ENCODE data around the gene BMPR1A. TPM values are rescaled to one million over a fixed set of nuclear protein-coding genes. Genes with fewer than 3 reads are reported as not detected.
"Not testable (repeated sequence)": the region's sequence is repeated elsewhere in the genome, so short reads cannot be mapped to it uniquely, and the experiment has no call there.

BMPR1A gene
- total RNA-seq, 1 donor from 2014 or later, result 42.3 TPM

- no peaks in the 10 kb centered on the region for H3K9me3 ChIP-seq (ENCODE audit: control insufficient read depth in 3 of 3, low read length in 3 of 3)
- H3K9ac ChIP-seq (ENCODE audit: low read depth in 1 of 3, low read length in 3 of 3), result no peak overlapping the region
- H3K4me3 ChIP-seq (ENCODE audit: low read length in 3 of 3), result no peak overlapping the region
- H3K27me3 ChIP-seq (ENCODE audit: control insufficient read depth in 3 of 3, insufficient read depth in 3 of 3, low read length in 3 of 3), result no peaks in the 10 kb centered on the region
- peaks cover 10 to 11% (median 11%) of the 10 kb centered on the region in 3 donors for H3K4me1 ChIP-seq (ENCODE audit: control insufficient read depth in 3 of 3, insufficient read depth in 3 of 3, low read length in 3 of 3)
- no peak overlapping the region for H3K27ac ChIP-seq (ENCODE audit: low read depth, low read length)
- H3K36me3 ChIP-seq (ENCODE audit: control insufficient read depth in 3 of 3, insufficient read depth in 3 of 3, low read length in 3 of 3), result peaks cover 5 to 11% (median 6%) of the 10 kb centered on the region in 3 donors
Measured at GRCh38 chr10:86905429-86905828, 149.0 kb downstream of the BMPR1A start.

- Histone ChIP-seq H3K9me3 (ENCODE audit: control insufficient read depth in 3 of 3, low read length in 3 of 3) (no peaks in the 10 kb centered on the region), H3K36me3 (ENCODE audit: control insufficient read depth in 3 of 3, insufficient read depth in 3 of 3, low read length in 3 of 3) (peaks cover 18 to 20% (median 18%) of the 10 kb centered on the region in 3 donors), H3K4me3 (ENCODE audit: low read length in 3 of 3) (no peak overlapping the region), H3K27ac (ENCODE audit: low read depth, low read length) (no peak overlapping the region), H3K27me3 (ENCODE audit: control insufficient read depth in 3 of 3, insufficient read depth in 3 of 3, low read length in 3 of 3) (no peaks in the 10 kb centered on the region), H3K4me1 (ENCODE audit: control insufficient read depth in 3 of 3, insufficient read depth in 3 of 3, low read length in 3 of 3) (peaks cover 5 to 8% (median 5%) of the 10 kb centered on the region in 3 donors), H3K9ac (ENCODE audit: low read depth in 1 of 3, low read length in 3 of 3) (no peak overlapping the region)
Measured at GRCh38 chr10:86914734-86915133, 158.3 kb downstream of the BMPR1A start.

- H3K9me3 ChIP-seq (ENCODE audit: control insufficient read depth in 3 of 3, low read length in 3 of 3), result no peaks in the 10 kb centered on the region
- H3K27ac ChIP-seq (ENCODE audit: low read depth, low read length), result peak overlapping the region; percentile 59
- no peaks in the 10 kb centered on the region for H3K27me3 ChIP-seq (ENCODE audit: control insufficient read depth in 3 of 3, insufficient read depth in 3 of 3, low read length in 3 of 3)
- peaks cover 26 to 40% (median 40%) of the 10 kb centered on the region in 3 donors for H3K36me3 ChIP-seq (ENCODE audit: control insufficient read depth in 3 of 3, insufficient read depth in 3 of 3, low read length in 3 of 3)
- no peak overlapping the region for H3K9ac ChIP-seq (ENCODE audit: low read depth in 1 of 3, low read length in 3 of 3)
- no peak overlapping the region for H3K4me3 ChIP-seq (ENCODE audit: low read length in 3 of 3)
- peaks cover 5 to 8% (median 5%) of the 10 kb centered on the region in 3 donors for H3K4me1 ChIP-seq (ENCODE audit: control insufficient read depth in 3 of 3, insufficient read depth in 3 of 3, low read length in 3 of 3)
Measured at GRCh38 chr10:86918022-86918471, 161.6 kb downstream of the BMPR1A start.

GRCh38 chr10:86922553-86922961 lies 166.1 kb downstream of the BMPR1A start:
- Histone ChIP-seq H3K36me3 (ENCODE audit: control insufficient read depth in 3 of 3, insufficient read depth in 3 of 3, low read length in 3 of 3) (peaks cover 15 to 33% (median 31%) of the 10 kb centered on the region in 3 donors), H3K4me1 (ENCODE audit: control insufficient read depth in 3 of 3, insufficient read depth in 3 of 3, low read length in 3 of 3) (peaks cover 5 to 7% (median 5%) of the 10 kb centered on the region in 3 donors), H3K4me3 (ENCODE audit: low read length in 3 of 3) (no peak overlapping the region), H3K9me3 (ENCODE audit: control insufficient read depth in 3 of 3, low read length in 3 of 3) (no peaks in the 10 kb centered on the region), H3K27ac (ENCODE audit: low read depth, low read length) (no peak overlapping the region), H3K9ac (ENCODE audit: low read depth in 1 of 3, low read length in 3 of 3) (no peak overlapping the region), H3K27me3 (ENCODE audit: control insufficient read depth in 3 of 3, insufficient read depth in 3 of 3, low read length in 3 of 3) (no peaks in the 10 kb centered on the region)

GRCh38 chr10:86929468-86930380 lies 173.3 kb downstream of the BMPR1A start:
- H3K4me1 ChIP-seq (ENCODE audit: control insufficient read depth in 3 of 3, insufficient read depth in 3 of 3, low read length in 3 of 3), result no peaks in the 10 kb centered on the region
- no peak overlapping the region for H3K27ac ChIP-seq (ENCODE audit: low read depth, low read length)
- peaks cover 9 to 17% (median 17%) of the 10 kb centered on the region in 3 donors for H3K36me3 ChIP-seq (ENCODE audit: control insufficient read depth in 3 of 3, insufficient read depth in 3 of 3, low read length in 3 of 3)

GRCh38 chr10:86931872-86932271 lies 175.5 kb downstream of the BMPR1A start:
- H3K9ac ChIP-seq (ENCODE audit: low read depth in 1 of 3, low read length in 3 of 3), result no peak overlapping the region
- H3K4me1 ChIP-seq (ENCODE audit: control insufficient read depth in 3 of 3, insufficient read depth in 3 of 3, low read length in 3 of 3), result peaks cover 0 to 3% (median 0%) of the 10 kb centered on the region in 3 donors
- H3K36me3 ChIP-seq (ENCODE audit: control insufficient read depth in 3 of 3, insufficient read depth in 3 of 3, low read length in 3 of 3), result peaks cover 15 to 19% (median 17%) of the 10 kb centered on the region in 3 donors
- H3K9me3 ChIP-seq (ENCODE audit: control insufficient read depth in 3 of 3, low read length in 3 of 3), result no peaks in the 10 kb centered on the region
- no peak overlapping the region for H3K4me3 ChIP-seq (ENCODE audit: low read length in 3 of 3)
- no peaks in the 10 kb centered on the region for H3K27me3 ChIP-seq (ENCODE audit: control insufficient read depth in 3 of 3, insufficient read depth in 3 of 3, low read length in 3 of 3)
- H3K27ac ChIP-seq (ENCODE audit: low read depth, low read length), result no peak overlapping the region

More at GRCh38 chr10:86929468-86930380, 173.3 kb downstream of the BMPR1A start:
- Histone ChIP-seq H3K4me3 (ENCODE audit: low read length in 3 of 3) (no peak overlapping the region), H3K27me3 (ENCODE audit: control insufficient read depth in 3 of 3, insufficient read depth in 3 of 3, low read length in 3 of 3) (no peaks in the 10 kb centered on the region), H3K9ac (ENCODE audit: low read depth in 1 of 3, low read length in 3 of 3) (no peak overlapping the region), H3K9me3 (ENCODE audit: control insufficient read depth in 3 of 3, low read length in 3 of 3) (no peaks in the 10 kb centered on the region)

- Histone ChIP-seq H3K36me3 (ENCODE audit: control insufficient read depth in 3 of 3, insufficient read depth in 3 of 3, low read length in 3 of 3) (peaks cover 16 to 19% (median 17%) of the 10 kb centered on the region in 3 donors), H3K4me1 (ENCODE audit: control insufficient read depth in 3 of 3, insufficient read depth in 3 of 3, low read length in 3 of 3) (peaks cover 0 to 10% (median 0%) of the 10 kb centered on the region in 3 donors), H3K9ac (ENCODE audit: low read depth in 1 of 3, low read length in 3 of 3) (peak overlapping the region in 1 of 3 donors; percentile 12), H3K27me3 (ENCODE audit: control insufficient read depth in 3 of 3, insufficient read depth in 3 of 3, low read length in 3 of 3) (no peaks in the 10 kb centered on the region), H3K27ac (ENCODE audit: low read depth, low read length) (no peak overlapping the region), H3K9me3 (ENCODE audit: control insufficient read depth in 3 of 3, low read length in 3 of 3) (no peaks in the 10 kb centered on the region), H3K4me3 (ENCODE audit: low read length in 3 of 3) (no peak overlapping the region)
Measured at GRCh38 chr10:86932674-86933073, 176.3 kb downstream of the BMPR1A start.

- peaks cover 15 to 17% (median 16%) of the 10 kb centered on the region in 3 donors for H3K36me3 ChIP-seq (ENCODE audit: control insufficient read depth in 3 of 3, insufficient read depth in 3 of 3, low read length in 3 of 3)
- H3K27ac ChIP-seq (ENCODE audit: low read depth, low read length); H3K9me3 ChIP-seq (ENCODE audit: control insufficient read depth in 3 of 3, low read length in 3 of 3); H3K27me3 ChIP-seq (ENCODE audit: control insufficient read depth in 3 of 3, insufficient read depth in 3 of 3, low read length in 3 of 3); H3K9ac ChIP-seq (ENCODE audit: low read depth in 1 of 3, low read length in 3 of 3); H3K4me3 ChIP-seq (ENCODE audit: low read length in 3 of 3): not testable (repeated sequence)
- H3K4me1 ChIP-seq (ENCODE audit: control insufficient read depth in 3 of 3, insufficient read depth in 3 of 3, low read length in 3 of 3), result peaks cover 0 to 13% (median 0%) of the 10 kb centered on the region in 3 donors
Measured at GRCh38 chr10:86934162-86934711, 177.8 kb downstream of the BMPR1A start.

GRCh38 chr10:86936661-86937501 lies 180.5 kb downstream of the BMPR1A start:
- Histone ChIP-seq H3K9ac (ENCODE audit: low read depth in 1 of 3, low read length in 3 of 3) (no peak overlapping the region), H3K36me3 (ENCODE audit: control insufficient read depth in 3 of 3, insufficient read depth in 3 of 3, low read length in 3 of 3) (peaks cover 0 to 10% (median 8%) of the 10 kb centered on the region in 3 donors), H3K4me3 (ENCODE audit: low read length in 3 of 3) (no peak overlapping the region), H3K27ac (ENCODE audit: low read depth, low read length) (no peak overlapping the region), H3K27me3 (ENCODE audit: control insufficient read depth in 3 of 3, insufficient read depth in 3 of 3, low read length in 3 of 3) (no peaks in the 10 kb centered on the region), H3K9me3 (ENCODE audit: control insufficient read depth in 3 of 3, low read length in 3 of 3) (no peaks in the 10 kb centered on the region), H3K4me1 (ENCODE audit: control insufficient read depth in 3 of 3, insufficient read depth in 3 of 3, low read length in 3 of 3) (peaks cover 3 to 18% (median 3%) of the 10 kb centered on the region in 3 donors)
